GM12878 (cell line): ENCODE results near the gene TMEM140. TPM values are rescaled to one million over a fixed set of nuclear protein-coding genes. Genes with fewer than 3 reads are reported as not detected.

Experiments
- ASH2L ChIP-seq: fragments of 300-600, 200-600 bp; sonication (generic); IDR thresholded peaks from 2 replicates; pipeline ENCODE4 v1.6.1; 2017; ENCODE audit warnings: low read depth, mild to moderate bottlenecking, borderline replicate concordance
- CREB1 ChIP-seq: IDR thresholded peaks from 2 replicates; pipeline ENCODE4 v1.6.1; 2012; ENCODE audit warnings: low read depth, mild to moderate bottlenecking, inconsistent platforms
- FOXM1 ChIP-seq: IDR thresholded peaks from 2 replicates; pipeline ENCODE4 v1.6.1; 2012; ENCODE audit warnings: low read depth, mild to moderate bottlenecking, inconsistent platforms, low read length, moderate library complexity
- IKZF1 ChIP-seq: fragments of 450-650 bp; conservative IDR thresholded peaks from 2 replicates; pipeline ENCODE4 v1.6.1; 2017; ENCODE audit warnings: antibody characterized with exemption, mild to moderate bottlenecking
- JUND ChIP-seq: IDR thresholded peaks from 2 replicates; pipeline ENCODE4 v1.6.1; 2012; ENCODE audit warnings: low read depth, mild to moderate bottlenecking, low read length, improper control_type of control experiment, moderate library complexity
- MEF2B ChIP-seq: fragments of 450-650 bp; IDR thresholded peaks from 2 replicates; pipeline ENCODE4 v1.6.1; 2018; ENCODE audit warnings: mild to moderate bottlenecking, moderate library complexity; ENCODE audit not compliant: partially characterized antibody, poor library complexity, severe bottlenecking
- MLLT1 ChIP-seq: fragments of 450-650 bp; IDR thresholded peaks from 2 replicates; pipeline ENCODE4 v1.6.1; 2016; ENCODE audit warnings: mild to moderate bottlenecking
- MYC ChIP-seq: IDR thresholded peaks from 2 replicates; pipeline ENCODE4 v1.6.1; 2011; ENCODE audit warnings: mild to moderate bottlenecking, low read length, moderate library complexity, inconsistent platforms; ENCODE audit not compliant: insufficient read depth, insufficient replicate concordance, insufficient read length, severe bottlenecking
- NBN ChIP-seq: fragments of 450-650 bp; IDR thresholded peaks from 2 replicates; pipeline ENCODE4 v1.6.1; 2016
- PAX5 ChIP-seq: IDR thresholded peaks from 2 replicates; pipeline ENCODE4 v1.6.1; 2011; ENCODE audit warnings: low read depth, low read length, borderline replicate concordance
- POLR2AphosphoS5 ChIP-seq: IDR thresholded peaks from 2 replicates; pipeline ENCODE4 v1.6.1; 2011; ENCODE audit warnings: mild to moderate bottlenecking, low read length, inconsistent platforms
- PRDM15 ChIP-seq: fragments of 450-650 bp; formaldehyde crosslinking; IDR thresholded peaks from 2 replicates; pipeline ENCODE4 v1.4.0; 2020; ENCODE audit warnings: mild to moderate bottlenecking, moderate library complexity
- RBBP5 ChIP-seq: fragments of 200-600 bp; sonication (generic); conservative IDR thresholded peaks from 2 replicates; pipeline ENCODE4 v1.6.1; 2016
- SMAD1 ChIP-seq: fragments of 450-650 bp; IDR thresholded peaks from 2 replicates; pipeline ENCODE4 v1.6.1; 2018; ENCODE audit warnings: mild to moderate bottlenecking, low read depth; ENCODE audit not compliant: partially characterized antibody
- TCF12 ChIP-seq: IDR thresholded peaks from 2 replicates; pipeline ENCODE4 v1.6.1; 2011; ENCODE audit warnings: low read depth, mild to moderate bottlenecking, low read length
- polyA plus RNA-seq, 11 experiments: library from polyadenylated mRNA; depleted of rRNA in 4 of 11; unstranded in 6 of 11; stranded (reverse) in 5 of 11; fragments of >200 nt; fragmentation: Nextera tagmentation in 4 of 11; fragmentation: Illumina TruSeq in 1 of 11; extraction: Ambion mirVana in 4 of 11; extraction: Trizol in 1 of 11; gene quantifications; 1 replicate in 1 of 11; 2 replicates in 10 of 11; pipeline versions ENCODE4 v1.2.1 to v1.2.3, GENCODE V29; 2011 to 2016; ENCODE audit warnings: inconsistent platforms in 2 of 11, missing spikeins in 2 of 11, low read depth in 1 of 11
- total RNA-seq, 4 experiments: library from RNA; depleted of rRNA in 3 of 4; stranded (reverse); fragments of >200 nt in 3 of 4; fragmentation: Illumina TruSeq in 1 of 4; extraction: Trizol in 1 of 4; gene quantifications; 2 replicates each; pipeline versions ENCODE4 v1.2.1 to v1.2.3, GENCODE V29; 2013 to 2021
- TF ChIP-seq, protein P1 (sequence below): fragments of 450-650 bp; conservative IDR thresholded peaks from 2 replicates; pipeline ENCODE4 v1.6.1; 2017; ENCODE audit warnings: mild to moderate bottlenecking, moderate library complexity
- TF ChIP-seq, protein P2 (sequence below): IDR thresholded peaks from 2 replicates; pipeline ENCODE4 v1.6.1; 2012; ENCODE audit warnings: mild to moderate bottlenecking, low read depth, low read length
- TF ChIP-seq, protein P3 (sequence below): IDR thresholded peaks from 2 replicates; pipeline ENCODE4 v1.6.1; 2011; ENCODE audit warnings: borderline replicate concordance, low read depth, mild to moderate bottlenecking, moderate library complexity, low read length; ENCODE audit not compliant: insufficient read depth, poor library complexity, severe bottlenecking

Gene TMEM140
- total and polyA plus RNA-seq, 10 of the 15 experiments (the other 5 are each of a cell fraction or from before 2014, with no cell fraction given), result 0.85 to 20.7 (median 3.3) TPM

GRCh38 chr7:135186841-135187253, 39.0 kb downstream of the TMEM140 start (continued):
- peak; percentile 100 for TF ChIP-seq MEF2B
- peak; percentile 85; the same call in 1 of the 2 replicates for TF ChIP-seq FOXM1
- TF ChIP-seq, protein P1, sequence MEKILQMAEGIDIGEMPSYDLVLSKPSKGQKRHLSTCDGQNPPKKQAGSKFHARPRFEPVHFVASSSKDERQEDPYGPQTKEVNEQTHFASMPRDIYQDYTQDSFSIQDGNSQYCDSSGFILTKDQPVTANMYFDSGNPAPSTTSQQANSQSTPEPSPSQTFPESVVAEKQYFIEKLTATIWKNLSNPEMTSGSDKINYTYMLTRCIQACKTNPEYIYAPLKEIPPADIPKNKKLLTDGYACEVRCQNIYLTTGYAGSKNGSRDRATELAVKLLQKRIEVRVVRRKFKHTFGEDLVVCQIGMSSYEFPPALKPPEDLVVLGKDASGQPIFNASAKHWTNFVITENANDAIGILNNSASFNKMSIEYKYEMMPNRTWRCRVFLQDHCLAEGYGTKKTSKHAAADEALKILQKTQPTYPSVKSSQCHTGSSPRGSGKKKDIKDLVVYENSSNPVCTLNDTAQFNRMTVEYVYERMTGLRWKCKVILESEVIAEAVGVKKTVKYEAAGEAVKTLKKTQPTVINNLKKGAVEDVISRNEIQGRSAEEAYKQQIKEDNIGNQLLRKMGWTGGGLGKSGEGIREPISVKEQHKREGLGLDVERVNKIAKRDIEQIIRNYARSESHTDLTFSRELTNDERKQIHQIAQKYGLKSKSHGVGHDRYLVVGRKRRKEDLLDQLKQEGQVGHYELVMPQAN, result peak; percentile 15; the same call in 1 of the 2 replicates
- TF ChIP-seq POLR2AphosphoS5, result peak; percentile 88
- TF ChIP-seq MYC, result no peak
- no peak for TF ChIP-seq PRDM15 (CRISPR knock-in tag)
- TF ChIP-seq SMAD1, result peak; percentile 79
- TF ChIP-seq, protein P2, sequence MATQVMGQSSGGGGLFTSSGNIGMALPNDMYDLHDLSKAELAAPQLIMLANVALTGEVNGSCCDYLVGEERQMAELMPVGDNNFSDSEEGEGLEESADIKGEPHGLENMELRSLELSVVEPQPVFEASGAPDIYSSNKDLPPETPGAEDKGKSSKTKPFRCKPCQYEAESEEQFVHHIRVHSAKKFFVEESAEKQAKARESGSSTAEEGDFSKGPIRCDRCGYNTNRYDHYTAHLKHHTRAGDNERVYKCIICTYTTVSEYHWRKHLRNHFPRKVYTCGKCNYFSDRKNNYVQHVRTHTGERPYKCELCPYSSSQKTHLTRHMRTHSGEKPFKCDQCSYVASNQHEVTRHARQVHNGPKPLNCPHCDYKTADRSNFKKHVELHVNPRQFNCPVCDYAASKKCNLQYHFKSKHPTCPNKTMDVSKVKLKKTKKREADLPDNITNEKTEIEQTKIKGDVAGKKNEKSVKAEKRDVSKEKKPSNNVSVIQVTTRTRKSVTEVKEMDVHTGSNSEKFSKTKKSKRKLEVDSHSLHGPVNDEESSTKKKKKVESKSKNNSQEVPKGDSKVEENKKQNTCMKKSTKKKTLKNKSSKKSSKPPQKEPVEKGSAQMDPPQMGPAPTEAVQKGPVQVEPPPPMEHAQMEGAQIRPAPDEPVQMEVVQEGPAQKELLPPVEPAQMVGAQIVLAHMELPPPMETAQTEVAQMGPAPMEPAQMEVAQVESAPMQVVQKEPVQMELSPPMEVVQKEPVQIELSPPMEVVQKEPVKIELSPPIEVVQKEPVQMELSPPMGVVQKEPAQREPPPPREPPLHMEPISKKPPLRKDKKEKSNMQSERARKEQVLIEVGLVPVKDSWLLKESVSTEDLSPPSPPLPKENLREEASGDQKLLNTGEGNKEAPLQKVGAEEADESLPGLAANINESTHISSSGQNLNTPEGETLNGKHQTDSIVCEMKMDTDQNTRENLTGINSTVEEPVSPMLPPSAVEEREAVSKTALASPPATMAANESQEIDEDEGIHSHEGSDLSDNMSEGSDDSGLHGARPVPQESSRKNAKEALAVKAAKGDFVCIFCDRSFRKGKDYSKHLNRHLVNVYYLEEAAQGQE, result no peak
- peak; percentile 93; the same call in 1 of the 2 replicates for TF ChIP-seq JUND
- no peak for TF ChIP-seq ASH2L
- TF ChIP-seq MLLT1, result peak; percentile 97
- TF ChIP-seq PAX5, result peak; percentile 96
- peak; percentile 91 for TF ChIP-seq CREB1
- peak; percentile 97 for TF ChIP-seq NBN
- TF ChIP-seq TCF12, result peak; percentile 88
- peak; percentile 90 for TF ChIP-seq IKZF1
- TF ChIP-seq, protein P3, sequence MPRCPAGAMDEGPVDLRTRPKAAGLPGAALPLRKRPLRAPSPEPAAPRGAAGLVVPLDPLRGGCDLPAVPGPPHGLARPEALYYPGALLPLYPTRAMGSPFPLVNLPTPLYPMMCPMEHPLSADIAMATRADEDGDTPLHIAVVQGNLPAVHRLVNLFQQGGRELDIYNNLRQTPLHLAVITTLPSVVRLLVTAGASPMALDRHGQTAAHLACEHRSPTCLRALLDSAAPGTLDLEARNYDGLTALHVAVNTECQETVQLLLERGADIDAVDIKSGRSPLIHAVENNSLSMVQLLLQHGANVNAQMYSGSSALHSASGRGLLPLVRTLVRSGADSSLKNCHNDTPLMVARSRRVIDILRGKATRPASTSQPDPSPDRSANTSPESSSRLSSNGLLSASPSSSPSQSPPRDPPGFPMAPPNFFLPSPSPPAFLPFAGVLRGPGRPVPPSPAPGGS, result peak; percentile 95
- TF ChIP-seq RBBP5, result no peak
